ENCODE results near the gene STBD1.

DNA sequence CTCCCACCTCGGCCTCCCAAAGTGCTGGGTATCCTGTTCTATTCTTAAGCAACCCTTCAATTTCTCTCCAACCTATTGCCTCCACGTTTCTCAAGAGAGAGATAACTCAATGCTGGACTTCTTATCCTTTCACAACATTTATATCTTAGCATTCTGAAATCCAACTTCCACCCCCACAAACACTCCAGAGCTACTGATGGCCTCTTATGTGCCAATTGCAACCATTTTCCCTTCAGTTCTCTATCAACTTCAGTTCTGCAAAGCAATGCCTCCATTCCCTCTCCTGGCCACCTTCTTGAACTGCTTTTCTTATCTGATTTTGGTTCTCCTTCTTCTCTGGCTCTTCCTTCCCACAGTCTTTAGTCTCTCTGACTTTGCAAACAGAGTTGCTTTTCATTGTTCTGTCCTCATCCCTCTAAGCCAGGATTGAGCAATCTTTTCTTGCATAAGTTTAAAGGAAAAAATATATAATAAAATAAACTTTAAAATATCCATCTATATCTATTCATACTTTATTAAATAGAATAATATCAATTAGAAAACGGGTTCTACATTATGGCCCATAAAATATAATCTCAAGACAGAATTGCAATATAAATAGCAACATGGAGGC is 3.6 kb upstream of the STBD1 start:
- TF ChIP-seq, protein P1, sequence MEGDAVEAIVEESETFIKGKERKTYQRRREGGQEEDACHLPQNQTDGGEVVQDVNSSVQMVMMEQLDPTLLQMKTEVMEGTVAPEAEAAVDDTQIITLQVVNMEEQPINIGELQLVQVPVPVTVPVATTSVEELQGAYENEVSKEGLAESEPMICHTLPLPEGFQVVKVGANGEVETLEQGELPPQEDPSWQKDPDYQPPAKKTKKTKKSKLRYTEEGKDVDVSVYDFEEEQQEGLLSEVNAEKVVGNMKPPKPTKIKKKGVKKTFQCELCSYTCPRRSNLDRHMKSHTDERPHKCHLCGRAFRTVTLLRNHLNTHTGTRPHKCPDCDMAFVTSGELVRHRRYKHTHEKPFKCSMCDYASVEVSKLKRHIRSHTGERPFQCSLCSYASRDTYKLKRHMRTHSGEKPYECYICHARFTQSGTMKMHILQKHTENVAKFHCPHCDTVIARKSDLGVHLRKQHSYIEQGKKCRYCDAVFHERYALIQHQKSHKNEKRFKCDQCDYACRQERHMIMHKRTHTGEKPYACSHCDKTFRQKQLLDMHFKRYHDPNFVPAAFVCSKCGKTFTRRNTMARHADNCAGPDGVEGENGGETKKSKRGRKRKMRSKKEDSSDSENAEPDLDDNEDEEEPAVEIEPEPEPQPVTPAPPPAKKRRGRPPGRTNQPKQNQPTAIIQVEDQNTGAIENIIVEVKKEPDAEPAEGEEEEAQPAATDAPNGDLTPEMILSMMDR (conservative IDR thresholded peaks at IDR 0.05; ENCODE audit: low read length): no peak
- no peak for TF ChIP-seq EZH2phosphoT487 (IDR thresholded peaks at IDR 0.05; ENCODE audit: borderline replicate concordance)
